NCI-H69 (cell line): ENCODE results near the gene ROCK1.
"Not testable (repeated sequence)": the region's sequence is repeated elsewhere in the genome, so short reads cannot be mapped to it uniquely, and the experiment has no call there.

Experiments
- DNase-seq: peaks from one replicate; lab custom pipeline; 2025; lab: John Stamatoyannopoulos, UW

The ROCK1 gene

GRCh38 chr18:21111346-21112139, at the start of gene ROCK1:
Gene ROCK1, minus strand, starts transcription at chr18:21111813. Its CDS starts 903 bp downstream, at chr18:21110910.
- peak; percentile 99 for DNase-seq

DNA sequence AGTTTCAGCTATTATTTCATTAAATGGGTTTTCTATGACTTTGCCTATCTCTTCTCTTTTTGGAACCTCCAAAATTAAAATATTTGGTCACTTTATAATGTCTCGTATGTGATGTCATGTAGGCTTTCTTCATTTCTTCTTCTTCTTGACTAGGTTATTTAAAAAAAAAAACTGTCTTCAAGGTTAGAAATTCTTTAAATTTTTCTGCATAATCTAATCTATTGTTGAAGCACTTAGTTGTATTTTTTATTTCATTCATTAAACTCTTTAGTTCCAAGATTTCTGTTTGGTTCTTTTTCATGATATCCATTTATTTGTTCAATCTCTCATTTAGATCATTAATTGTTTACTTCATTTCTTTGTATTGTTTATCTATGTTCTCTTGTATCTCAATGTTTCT, 43.8 kb upstream of the ROCK1 start:
- no peak for DNase-seq

DNA sequence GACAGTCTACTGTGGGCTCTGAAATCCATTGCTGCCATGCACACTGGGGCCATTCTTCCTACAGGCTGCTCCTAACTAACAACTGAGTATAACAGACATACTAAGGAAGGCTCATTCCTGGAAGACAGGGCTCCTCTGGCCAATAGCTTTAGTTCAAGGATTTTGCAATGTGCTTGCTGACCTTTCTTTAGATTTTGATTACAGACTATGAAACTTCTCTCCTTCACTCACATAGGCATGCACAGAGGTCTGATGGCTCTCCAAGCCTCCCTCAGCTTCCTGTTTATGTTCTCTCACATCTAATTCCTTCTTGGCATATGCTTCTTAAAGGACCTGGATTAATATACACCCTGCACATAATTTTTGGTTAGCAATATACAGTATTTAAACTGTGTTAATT, 34.4 kb upstream of the ROCK1 start:
- no peak for DNase-seq

DNA sequence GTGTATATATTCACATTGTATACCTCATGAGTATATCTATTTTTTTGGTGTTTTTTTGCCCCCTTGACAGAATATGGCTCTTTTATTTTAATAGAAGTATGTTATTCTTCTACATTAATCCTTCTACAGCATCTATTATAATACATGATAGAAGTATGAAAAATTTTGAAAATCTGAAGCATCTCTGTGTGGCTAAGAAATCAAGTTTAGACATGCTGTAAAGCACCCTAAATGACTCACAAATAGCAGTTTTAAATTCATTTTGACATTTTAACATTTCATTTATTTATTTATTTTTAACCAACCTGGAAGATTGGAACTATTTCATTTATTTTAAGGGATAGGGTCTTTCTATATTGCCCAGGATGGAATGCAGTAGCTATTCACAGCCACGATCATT, 33.8 kb upstream of the ROCK1 start:
- no peak for DNase-seq

DNA sequence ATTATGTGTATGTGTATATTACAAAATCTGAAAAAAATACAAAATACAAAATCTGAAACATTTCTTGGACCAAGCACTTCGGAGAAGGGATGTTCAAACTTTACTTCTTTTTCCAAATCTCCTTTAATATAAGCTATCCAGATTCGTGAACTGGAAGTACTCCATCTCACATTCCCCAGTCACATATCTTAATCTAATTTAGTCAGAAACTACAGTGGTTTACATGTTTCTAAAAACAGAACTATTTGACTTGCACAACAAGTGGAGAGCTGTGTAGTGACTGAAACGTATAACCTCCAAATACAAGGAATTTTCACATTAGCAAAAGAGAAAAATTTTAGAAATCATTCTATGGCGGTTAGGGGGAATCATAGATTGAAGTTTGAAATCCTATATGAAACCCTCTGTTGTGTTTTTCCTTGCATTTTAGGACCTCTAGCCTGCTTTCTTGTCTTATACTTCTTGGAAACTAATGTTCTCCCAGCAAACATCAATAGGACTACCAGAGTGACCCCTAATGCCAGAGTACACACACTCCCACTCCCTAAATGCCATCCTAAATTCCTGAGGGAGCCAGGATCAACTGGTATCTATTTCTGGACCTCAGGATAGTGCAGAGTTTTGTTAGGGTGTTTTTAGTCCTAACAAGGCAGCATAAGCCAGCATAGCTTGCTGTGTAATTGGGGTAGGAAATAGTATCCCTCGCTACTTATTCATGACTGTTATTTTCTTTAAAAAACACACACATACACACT, 30.2 kb upstream of the ROCK1 start:
- DNase-seq = no peak

GRCh38 chr18:21137719-21138488, 26.3 kb upstream of the ROCK1 start:
- not testable (repeated sequence) for DNase-seq

DNA sequence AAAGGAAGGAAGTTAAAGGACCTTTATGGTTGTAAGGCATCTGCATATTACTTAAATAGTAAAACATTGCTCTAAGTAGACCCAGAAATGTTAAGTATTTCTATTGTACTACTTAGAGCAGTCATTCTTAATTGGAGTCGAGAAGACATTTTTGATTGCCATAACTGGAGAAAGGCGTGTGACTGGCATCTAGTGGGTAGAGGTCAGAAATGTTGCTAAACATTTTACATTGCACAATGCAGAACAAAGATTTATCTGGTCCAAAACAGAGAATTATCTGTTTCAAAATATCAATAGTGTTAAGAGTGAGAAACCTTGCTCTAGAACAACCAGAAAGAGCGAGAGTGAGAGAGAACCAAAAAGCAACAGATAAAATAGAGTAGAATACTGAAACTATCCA, 23.3 kb upstream of the ROCK1 start:
- DNase-seq = peak; percentile 45

DNA sequence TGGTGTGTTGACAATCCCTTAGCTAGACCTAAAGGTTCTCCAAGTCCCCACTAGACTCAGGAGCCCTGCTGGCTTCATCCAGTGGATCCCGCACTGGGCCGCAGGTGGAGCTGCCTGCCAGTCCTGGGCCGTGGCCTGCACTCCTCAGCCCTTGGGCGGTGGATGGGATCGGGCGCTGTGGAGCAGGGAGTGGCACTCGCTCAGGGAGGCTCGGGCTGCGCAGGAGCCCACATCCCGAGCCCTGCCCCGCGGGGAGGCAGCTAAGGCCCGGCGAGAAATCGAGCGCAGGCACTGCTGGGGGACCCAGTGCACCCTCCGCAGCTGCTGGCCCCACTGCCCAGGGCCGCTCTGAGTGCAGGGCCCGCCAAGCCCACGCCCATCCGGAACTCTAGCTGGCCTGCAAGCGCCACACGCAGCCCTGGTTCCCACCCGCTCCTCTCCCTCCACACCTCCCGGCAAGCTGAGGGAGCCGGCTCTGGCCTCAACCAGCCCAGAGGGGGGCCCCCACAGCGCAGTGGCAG, 20.8 kb upstream of the ROCK1 start:
- DNase-seq = no peak

DNA sequence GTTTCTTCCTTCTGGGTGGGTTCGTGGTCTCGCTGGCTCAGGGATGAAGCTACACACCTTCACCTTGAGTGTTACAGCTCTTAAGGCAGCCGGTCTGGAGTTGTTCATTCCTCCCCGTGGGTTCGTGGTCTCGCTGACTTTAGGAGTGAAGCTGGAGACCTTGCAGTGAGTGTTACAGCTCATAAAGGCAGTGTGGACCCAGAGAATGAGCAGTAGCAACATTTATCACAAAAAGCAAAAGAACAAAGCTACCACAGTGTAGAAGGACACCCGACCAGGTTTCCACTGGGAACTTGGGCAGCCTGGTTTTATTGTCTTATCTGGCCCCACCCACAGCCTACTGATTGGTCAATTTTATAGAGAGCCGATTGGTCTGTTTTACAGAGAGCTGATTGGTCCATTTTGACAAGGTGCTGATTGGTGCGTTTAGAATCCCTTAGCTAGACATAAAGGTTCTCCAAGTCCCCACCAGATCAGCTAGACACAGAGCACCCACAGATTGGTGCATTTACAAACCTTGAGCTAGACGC, 20.1 kb upstream of the ROCK1 start:
- no peak for DNase-seq

- DNase-seq = no peak
Measured at GRCh38 chr18:21129566-21130216, 18.1 kb upstream of the ROCK1 start.

DNA sequence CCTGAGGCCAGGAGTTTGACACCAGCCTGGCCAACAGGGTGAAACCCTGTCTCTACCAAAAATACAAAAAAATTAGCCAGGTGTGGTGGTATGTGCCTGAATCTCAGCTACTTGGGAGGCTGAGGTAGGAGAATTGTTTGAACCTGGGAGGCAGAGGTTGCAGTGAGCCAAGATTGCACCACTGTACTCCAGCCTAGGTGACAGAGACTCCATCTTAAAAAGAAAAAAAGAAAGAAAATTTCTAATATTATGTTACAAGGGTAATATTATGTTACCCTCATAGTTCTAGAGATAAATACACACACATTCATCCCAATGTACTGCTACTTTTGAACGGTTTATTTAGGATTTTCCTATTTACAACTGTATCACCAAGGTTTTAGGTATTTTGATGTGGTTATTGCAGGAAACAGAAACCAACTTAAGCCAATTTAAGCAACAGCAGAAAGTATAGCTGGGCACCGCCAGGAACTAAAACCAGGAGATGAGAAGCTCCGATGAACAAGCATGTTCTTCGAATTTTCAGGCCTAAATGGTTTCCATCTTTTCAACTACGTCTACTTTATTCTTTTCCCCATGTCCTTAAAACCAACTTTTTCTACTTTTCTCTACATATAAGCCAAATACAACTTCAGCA, 11.8 kb upstream of the ROCK1 start:
- DNase-seq = no peak

GRCh38 chr18:21118806-21119205, 7.2 kb upstream of the ROCK1 start:
- DNase-seq = no peak

- no peak for DNase-seq
Measured at GRCh38 chr18:21117409-21118131, 6.0 kb upstream of the ROCK1 start.

GRCh38 chr18:21115519-21116411, 4.2 kb upstream of the ROCK1 start:
- no peak for DNase-seq

DNA sequence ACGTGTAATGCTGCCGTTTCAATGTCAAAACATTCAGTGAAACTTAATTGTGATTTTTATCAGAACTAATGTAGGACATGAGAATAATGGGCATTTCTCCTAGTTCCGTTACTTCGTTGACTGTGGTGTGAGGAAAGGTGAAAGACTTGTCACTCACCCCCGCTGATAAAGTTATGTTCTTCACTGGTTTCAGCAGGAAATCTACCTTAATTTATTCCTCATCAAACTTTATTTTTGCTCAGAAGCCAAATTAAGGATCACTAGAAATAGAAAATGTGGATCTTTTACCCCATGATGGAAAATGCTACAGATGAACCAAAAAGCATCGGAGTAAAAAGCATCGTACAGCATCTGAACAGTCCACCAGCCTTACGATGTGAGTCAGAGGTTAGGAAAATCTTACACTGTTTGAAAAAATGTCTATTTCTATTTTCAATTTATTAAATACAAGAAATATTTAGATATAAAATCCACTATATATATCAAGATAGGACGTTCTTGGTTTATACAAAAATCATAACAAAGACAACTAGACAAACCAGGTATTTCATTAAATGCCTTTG, 1.0 kb upstream of the ROCK1 start:
- DNase-seq = peak; percentile 54

GRCh38 chr18:21112140-21112473, 494 bp upstream of the ROCK1 start:
- no peak for DNase-seq

DNA sequence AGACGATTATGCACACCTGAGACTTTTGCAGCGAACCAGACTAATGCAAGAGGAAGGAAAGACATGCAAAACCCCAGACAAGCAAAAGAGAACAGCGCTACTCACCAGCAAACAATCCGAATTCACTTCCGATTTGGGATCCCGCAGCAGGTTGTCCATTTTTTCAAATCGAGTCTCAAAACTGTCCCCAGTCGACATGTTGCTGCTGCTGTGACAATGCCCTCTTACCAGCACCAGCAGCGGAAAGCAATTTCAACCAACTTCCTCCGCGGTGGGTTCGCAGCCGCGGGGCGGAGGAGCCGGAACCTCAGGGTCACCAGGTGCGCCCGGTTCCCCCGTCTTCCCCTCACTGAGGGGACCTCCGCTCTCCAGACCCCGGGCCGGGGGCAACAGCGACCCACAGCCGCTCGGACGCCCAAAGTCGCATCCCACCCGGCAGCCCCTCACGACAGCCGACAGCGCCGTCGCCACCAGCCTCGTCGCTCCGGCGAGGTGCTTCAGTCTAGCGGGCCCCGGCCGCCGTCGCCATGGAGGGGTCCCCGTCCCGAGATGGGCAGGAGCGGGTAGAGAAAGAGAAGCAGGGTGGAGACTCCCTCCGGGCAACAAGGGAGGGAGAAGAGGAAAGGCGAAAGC, 784 bp downstream of the ROCK1 start:
- peak; percentile 84 for DNase-seq

- DNase-seq = no peak
Measured at GRCh38 chr18:21109936-21110712, 1.5 kb downstream of the ROCK1 start.
